Activated B cell treated with CpG ODN at 0.5 μM for 24 hours (primary cell): Measurements from ENCODE around the gene LARP4B. TPM values are rescaled to one million over a fixed set of nuclear protein-coding genes. Genes with fewer than 3 reads are reported as not detected.

Experiments
- ATAC-seq: fragments of 200-7000 bp; cut with Tn5 transposase; one replicate; pipeline ENCODE4 v1.10.0; 2021; ENCODE audit warnings: low read depth, mild to moderate bottlenecking, moderate library complexity
- CTCF ChIA-PET: fragments of 350-600 bp; sonication (Branson Sonifier 250); formaldehyde crosslinking; loops from one replicate; lab custom pipeline; 2021; ENCODE audit warnings: antibody characterized with exemption; lab: Charles Lee
- POLR2A ChIA-PET: fragments of 350-600 bp; sonication (Branson Sonifier 250); formaldehyde crosslinking; loops from one replicate; lab custom pipeline; 2021; ENCODE audit warnings: antibody characterized with exemption; lab: Charles Lee
- DNase-seq: peaks from one replicate; pipeline ENCODE4 v3.0.0; 2022
- H3K27ac Mint-ChIP-seq: one replicate; pipeline ENCODE4 v1.8.0; 2020; ENCODE audit warnings: mixed read lengths
- H3K27me3 Mint-ChIP-seq: one replicate; pipeline ENCODE4 v1.8.0; 2021; ENCODE audit warnings: mixed read lengths
- H3K36me3 Mint-ChIP-seq: one replicate; pipeline ENCODE4 v1.8.0; 2021; ENCODE audit warnings: low read depth, mixed read lengths
- H3K4me1 Mint-ChIP-seq: one replicate; pipeline ENCODE4 v1.8.0; 2021; ENCODE audit warnings: mixed read lengths
- H3K4me3 Mint-ChIP-seq: one replicate; pipeline ENCODE4 v1.8.0; 2020; ENCODE audit warnings: mild to moderate bottlenecking, mixed read lengths
- H3K9me3 Mint-ChIP-seq: one replicate; pipeline ENCODE4 v1.8.0; 2020; ENCODE audit warnings: mixed read lengths
- CTCF ChIP-seq: fragments of 200-600 bp; IDR thresholded peaks from one replicate; pipeline ENCODE4 v1.8.0; 2022; ENCODE audit warnings: antibody characterized with exemption, mild to moderate bottlenecking
- intact Hi-C: fragments of 100-400 bp; cut with micrococcal nuclease; formaldehyde crosslinking; loops from one replicate; pipeline ENCODE4 v1.15.1; 2024
- total RNA-seq: library from RNA; stranded (reverse); gene quantifications from 2 replicates; pipeline ENCODE4 v1.2.3, GENCODE V29; 2022

The LARP4B gene
- total RNA-seq, 1 donor from 2014 or later, result 103 TPM

DNA sequence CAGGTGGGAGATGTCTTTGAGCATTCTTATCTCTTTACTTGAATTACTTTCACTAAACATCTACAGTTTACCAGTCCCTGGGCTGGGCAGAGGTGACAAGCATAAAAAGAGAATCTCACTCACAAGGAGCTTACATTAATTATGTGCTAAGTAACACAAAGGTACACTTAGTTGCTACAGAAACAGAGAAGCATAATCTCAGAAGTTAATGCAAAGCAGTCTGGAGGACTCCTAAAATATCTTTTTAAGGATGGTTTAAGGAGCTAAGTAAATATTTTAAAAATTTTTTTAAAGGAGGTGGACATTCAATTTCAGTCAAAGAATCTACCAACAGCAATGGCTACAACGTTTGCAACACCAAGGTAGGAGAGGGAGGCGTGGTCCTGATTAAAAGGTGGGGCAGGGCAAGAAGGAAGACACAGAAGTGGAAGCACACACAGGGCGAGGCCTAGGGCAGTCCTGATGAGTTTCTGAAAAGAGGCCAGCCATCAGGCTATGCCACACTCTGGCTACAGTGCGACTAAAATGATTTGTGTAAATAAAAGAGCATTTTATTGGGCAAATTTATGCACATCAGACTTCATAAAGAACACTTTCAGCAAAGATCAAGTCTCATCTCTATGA, 5.3 kb downstream of the LARP4B start:
- no peak for ATAC-seq
- H3K4me3 Mint-ChIP-seq, result no peak overlapping the region
- CTCF ChIA-PET, result no interaction called here
- H3K27me3 Mint-ChIP-seq, result no peaks in the 10 kb centered on the region
- no peaks in the 10 kb centered on the region for H3K9me3 Mint-ChIP-seq
- DNase-seq, result no peak
- POLR2A ChIA-PET, result no interaction called here
- no peak for TF ChIP-seq CTCF
- no peak overlapping the region for H3K27ac Mint-ChIP-seq
- H3K4me1 Mint-ChIP-seq, result peaks cover 68% of the 10 kb centered on the region
- intact Hi-C loops, result no loop called here
- H3K36me3 Mint-ChIP-seq, result peaks cover 47% of the 10 kb centered on the region

GRCh38 chr10:924524-924859, 7.0 kb downstream of the LARP4B start:
- intact Hi-C loops, result no loop called here
- CTCF ChIA-PET, result no interaction called here
- no peak overlapping the region for H3K27ac Mint-ChIP-seq

GRCh38 chr10:923844-924523, 7.5 kb downstream of the LARP4B start:
- Mint-ChIP-seq H3K9me3 (no peaks in the 10 kb centered on the region), H3K36me3 (peaks cover 44% of the 10 kb centered on the region), H3K4me3 (no peak overlapping the region), H3K4me1 (peaks cover 60% of the 10 kb centered on the region), H3K27me3 (no peaks in the 10 kb centered on the region), H3K27ac (no peak overlapping the region)
- ChIA-PET CTCF (no interaction called here), POLR2A (interaction anchor here (1.2 kb wide), 1 partner anchor 125 kb away, joined by 4 read pairs; the partner anchor contains the start of gene IDI1)
- DNase-seq (no peak), ATAC-seq (no peak)
- no peak for TF ChIP-seq CTCF
- intact Hi-C loops, result no loop called here

More at GRCh38 chr10:924524-924859, 7.0 kb downstream of the LARP4B start:
- H3K9me3 Mint-ChIP-seq, result no peaks in the 10 kb centered on the region
- DNase-seq, result no peak
- H3K27me3 Mint-ChIP-seq, result no peaks in the 10 kb centered on the region
- no peak for ATAC-seq
- no peak for TF ChIP-seq CTCF
- H3K36me3 Mint-ChIP-seq, result peaks cover 42% of the 10 kb centered on the region
- POLR2A ChIA-PET, result no interaction called here
- H3K4me3 Mint-ChIP-seq, result no peak overlapping the region
- H3K4me1 Mint-ChIP-seq, result peaks cover 62% of the 10 kb centered on the region

- H3K36me3 Mint-ChIP-seq, result peaks cover 45% of the 10 kb centered on the region
- H3K4me3 Mint-ChIP-seq, result no peak overlapping the region
- ChIA-PET CTCF (no interaction called here), POLR2A (no interaction called here)
- H3K4me1 Mint-ChIP-seq, result peaks cover 41% of the 10 kb centered on the region
- DNase-seq (no peak), ATAC-seq (no peak)
- no peak for TF ChIP-seq CTCF
- intact Hi-C loops, result no loop called here
- H3K27ac Mint-ChIP-seq, result no peak overlapping the region
- H3K9me3 Mint-ChIP-seq, result no peaks in the 10 kb centered on the region
- H3K27me3 Mint-ChIP-seq, result no peaks in the 10 kb centered on the region
Observed at GRCh38 chr10:921471-922414, 9.8 kb downstream of the LARP4B start.

DNA sequence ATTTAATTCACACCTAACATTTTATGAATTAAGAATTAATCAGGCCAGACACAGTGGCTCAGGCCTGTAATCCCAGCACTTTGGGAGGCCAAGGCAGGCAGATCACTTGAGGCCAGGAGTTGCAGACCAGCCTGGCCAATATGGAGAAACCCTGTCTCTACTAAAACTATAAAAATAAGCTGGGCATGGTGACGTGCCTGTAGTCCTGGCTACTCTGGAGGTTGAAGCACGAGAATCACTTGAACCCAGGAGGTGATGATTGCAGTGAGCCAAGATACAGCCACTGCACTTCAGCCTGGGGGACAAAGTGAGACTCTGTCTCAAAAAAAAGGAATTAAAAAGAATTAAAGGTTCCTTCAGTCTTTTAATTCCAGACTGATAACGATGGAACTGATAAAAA, 11.1 kb downstream of the LARP4B start:
- H3K4me3 Mint-ChIP-seq, result no peak overlapping the region
- CTCF ChIA-PET, result no interaction called here
- POLR2A ChIA-PET, result no interaction called here

More for the DNA sequence above, 11.1 kb downstream of the LARP4B start:
- Mint-ChIP-seq H3K36me3 (peaks cover 35% of the 10 kb centered on the region), H3K9me3 (no peaks in the 10 kb centered on the region), H3K27ac (no peak overlapping the region), H3K4me1 (peaks cover 33% of the 10 kb centered on the region), H3K27me3 (no peaks in the 10 kb centered on the region)
- intact Hi-C loops, result loop anchor here (1.0 kb wide), 1 partner anchor 9 kb away; no protein-coding TSS in a partner anchor
- no peak for ATAC-seq
- TF ChIP-seq CTCF, result no peak
- no peak for DNase-seq
